Gastroesophageal sphincter (tissue), 4 donors: Measurements from ENCODE around the gene MFSD6. TPM values are rescaled to one million over a fixed set of nuclear protein-coding genes. Genes with fewer than 3 reads are reported as not detected.

Source experiments
- ATAC-seq: fragments of 150-250 bp; one replicate; pipeline ENCODE4 v1.9.1; 2016; ENCODE audit warnings: mild to moderate bottlenecking, moderate library complexity
- H3K27ac ChIP-seq, 4 donors: fragments of 200-600 bp; sonication (generic) in 3 of 4; 1 replicate in 3 of 4; 2 replicates in 1 of 4; pipeline ENCODE4 v1.5.1; 2016 to 2019
- H3K27me3 ChIP-seq: fragments of 200-600 bp; sonication (generic); one replicate; pipeline ENCODE4 v1.5.1; 2019
- H3K36me3 ChIP-seq, 2 donors: fragments of 200-600 bp; sonication (generic); one replicate each; pipeline ENCODE4 v1.5.1; 2019; ENCODE audit warnings: control low read depth in 1 of 2
- H3K4me1 ChIP-seq, 3 donors: fragments of 200-600 bp; sonication (generic); 1 replicate in 2 of 3; 2 replicates in 1 of 3; pipeline ENCODE4 v1.5.1; 2016 to 2019; ENCODE audit warnings: control low read depth in 2 of 3
- H3K4me3 ChIP-seq, 2 donors: fragments of 200-600 bp; sonication (generic); one replicate each; pipeline ENCODE4 v1.5.1; 2019; ENCODE audit warnings: mild to moderate bottlenecking in 1 of 2, moderate library complexity in 1 of 2
- H3K9me3 ChIP-seq, 3 donors: fragments of 200-600 bp; sonication (generic); one replicate each; pipeline ENCODE4 v1.5.1; 2017 to 2019; ENCODE audit warnings: control low read depth in 2 of 3
- CTCF ChIP-seq, 4 experiments: fragments of 200-600 bp in 2 of 4; fragments of 450-650 bp in 2 of 4; sonication (generic) in 1 of 4; IDR thresholded peaks; one replicate each; pipeline ENCODE4 v1.5.1; 2017 to 2019; ENCODE audit warnings: antibody characterized with exemption in 4 of 4, mild to moderate bottlenecking in 2 of 4, moderate library complexity in 2 of 4
- EP300 ChIP-seq: sonication (generic); formaldehyde crosslinking; IDR thresholded peaks from one replicate; pipeline ENCODE4 v1.6.1; 2017; ENCODE audit warnings: antibody characterized with exemption, mild to moderate bottlenecking
- POLR2A ChIP-seq, 2 donors: fragments of 450-650 bp; IDR thresholded peaks; one replicate each; pipeline ENCODE4 v1.6.1; 2017; ENCODE audit warnings: antibody characterized with exemption in 2 of 2, mild to moderate bottlenecking in 2 of 2, moderate library complexity in 1 of 2
- POLR2AphosphoS5 ChIP-seq: sonication (generic); formaldehyde crosslinking; IDR thresholded peaks from one replicate; pipeline ENCODE4 v1.6.1; 2017; ENCODE audit warnings: antibody characterized with exemption
- WGBS, 2 donors: methylation state at CpG; one replicate each; pipeline ENCODE4 v1.1.5; 2018; ENCODE audit warnings: low coverage in 1 of 2; 5-methylcytosine and 5-hydroxymethylcytosine counted together
- total RNA-seq, 4 donors: library from RNA; depleted of rRNA; stranded (reverse); fragments of >200 nt; gene quantifications; one replicate each; pipeline ENCODE4 v1.1.0, GENCODE V29; 2016

MFSD6 gene
- total RNA-seq, 4 donors from 2014 or later: 80.2 to 176 (median 143) TPM

- Histone ChIP-seq H3K4me3 (no peak overlapping the region), H3K27me3 (no peaks in the 10 kb centered on the region), H3K27ac (no peak overlapping the region), H3K4me1 (peaks cover 0 to 23% (median 0%) of the 10 kb centered on the region in 3 donors), H3K36me3 (peaks cover 0 to 6% of the 10 kb centered on the region in 2 donors), H3K9me3 (no peaks in the 10 kb centered on the region)
- 95 to 100% methylated on average over 2 of the region's 2 CpGs for WGBS, 2 donors
- ATAC-seq: no peak
- no peak for TF ChIP-seq CTCF (IDR thresholded peaks at IDR 0.05)
- TF ChIP-seq EP300: no peak
- TF ChIP-seq POLR2AphosphoS5: no peak
- TF ChIP-seq POLR2A (IDR thresholded peaks at IDR 0.05): no peak
Observed at GRCh38 chr2:190454795-190455194, 46.6 kb downstream of the MFSD6 start.

GRCh38 chr2:190455358-190456095, 47.4 kb downstream of the MFSD6 start:
- Histone ChIP-seq H3K9me3 (no peaks in the 10 kb centered on the region), H3K27ac (no peak overlapping the region), H3K4me1 (peaks cover 0 to 23% (median 0%) of the 10 kb centered on the region in 3 donors), H3K27me3 (no peaks in the 10 kb centered on the region), H3K36me3 (peaks cover 0 to 6% of the 10 kb centered on the region in 2 donors), H3K4me3 (no peak overlapping the region)
- WGBS, 2 donors: 84 to 88% methylated on average over 7 of the region's 7 CpGs
- ATAC-seq: no peak
- TF ChIP-seq EP300: no peak
- no peak for TF ChIP-seq CTCF (IDR thresholded peaks at IDR 0.05)
- TF ChIP-seq POLR2A (IDR thresholded peaks at IDR 0.05): no peak
- no peak for TF ChIP-seq POLR2AphosphoS5

- Histone ChIP-seq H3K4me1 (peaks cover 0 to 14% (median 0%) of the 10 kb centered on the region in 3 donors), H3K27ac (no peak overlapping the region), H3K9me3 (no peaks in the 10 kb centered on the region), H3K27me3 (no peaks in the 10 kb centered on the region), H3K36me3 (peaks cover 0 to 6% of the 10 kb centered on the region in 2 donors), H3K4me3 (no peak overlapping the region)
- TF ChIP-seq POLR2AphosphoS5 (no peak), POLR2A (IDR thresholded peaks at IDR 0.05) (no peak)
- ATAC-seq: no peak
- 54 to 92% methylated on average over 4 to 7 of the region's 7 CpGs for WGBS, 2 donors
Observed at GRCh38 chr2:190456833-190457232, 48.7 kb downstream of the MFSD6 start.

- Histone ChIP-seq H3K4me3 (no peak overlapping the region), H3K36me3 (peaks cover 0 to 6% of the 10 kb centered on the region in 2 donors), H3K4me1 (peaks cover 0 to 10% (median 0%) of the 10 kb centered on the region in 3 donors), H3K27me3 (no peaks in the 10 kb centered on the region), H3K9me3 (no peaks in the 10 kb centered on the region), H3K27ac (no peak overlapping the region)
- TF ChIP-seq POLR2AphosphoS5 (no peak), POLR2A (IDR thresholded peaks at IDR 0.05) (no peak), EP300 (no peak)
- 90 to 92% methylated on average over 2 of the region's 2 CpGs for WGBS, 2 donors
- ATAC-seq: no peak
Observed at GRCh38 chr2:190457256-190457655, 49.1 kb downstream of the MFSD6 start.

GRCh38 chr2:190458352-190459107, 50.4 kb downstream of the MFSD6 start:
- Histone ChIP-seq H3K9me3 (no peaks in the 10 kb centered on the region), H3K27me3 (no peaks in the 10 kb centered on the region), H3K4me1 (peaks cover 0 to 10% (median 0%) of the 10 kb centered on the region in 3 donors), H3K27ac (no peak overlapping the region), H3K36me3 (peaks cover 0 to 6% of the 10 kb centered on the region in 2 donors), H3K4me3 (no peak overlapping the region)
- TF ChIP-seq POLR2AphosphoS5: no peak
- TF ChIP-seq EP300: no peak
- TF ChIP-seq POLR2A (IDR thresholded peaks at IDR 0.05): no peak
- no peak for TF ChIP-seq CTCF (IDR thresholded peaks at IDR 0.05)
- ATAC-seq: no peak
- WGBS, 2 donors: 89 to 97% methylated on average over 1 to 8 of the region's 8 CpGs
